Measurements from ENCODE around the gene AOAH. TPM values are rescaled to one million over a fixed set of nuclear protein-coding genes. Genes with fewer than 3 reads are reported as not detected.

AOAH gene
- total and polyA plus RNA-seq, 2 of the 4 experiments (the other 2 are of a cell fraction): not detected

DNA sequence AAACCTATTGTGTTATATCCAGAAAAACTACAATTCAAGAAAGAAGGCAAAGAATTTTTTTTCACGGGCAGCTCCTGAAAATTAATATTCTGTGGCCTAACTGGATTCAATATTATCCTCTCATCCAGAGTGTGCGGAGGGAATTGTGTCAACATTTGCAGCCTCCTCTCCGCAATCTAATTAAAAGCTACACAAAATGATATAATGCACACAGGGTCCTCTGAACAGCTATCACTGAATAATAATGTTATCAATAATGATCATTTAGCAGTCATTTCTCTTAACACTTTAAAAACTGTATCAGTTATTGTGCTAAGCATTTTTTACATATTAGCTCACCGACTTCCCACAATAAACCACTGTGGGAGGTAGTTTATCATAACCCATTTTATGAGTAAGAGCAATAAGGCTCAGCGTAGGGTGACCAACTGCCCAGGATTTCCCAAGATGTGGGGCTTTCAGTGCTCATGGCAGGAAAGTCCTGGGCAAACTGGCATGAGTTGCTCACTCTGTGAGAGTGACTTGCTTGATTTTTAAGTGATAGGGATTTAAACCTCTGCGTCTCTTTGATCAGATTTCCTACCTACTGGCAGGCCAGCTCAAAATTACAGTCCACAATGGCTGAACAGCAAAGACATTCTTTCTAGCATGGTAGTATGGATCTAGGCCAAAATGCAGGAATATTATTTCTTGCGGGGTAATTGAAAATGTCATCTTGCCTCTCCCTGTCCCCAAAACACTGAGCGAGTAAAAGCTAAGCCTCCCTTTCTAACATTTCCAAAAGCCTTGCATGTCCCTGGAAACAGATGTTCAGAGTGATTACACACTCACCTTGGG, 65.7 kb downstream of the AOAH start:
- H3K56ac ChIP-seq (ENCODE audit: extremely low read depth, insufficient read depth, low read length): 0 out of 2 replicates have a peak overlapping the region, but pooled peaks have one; percentile 33
- TF ChIP-seq FOS (IDR thresholded peaks at IDR 0.05; ENCODE audit: low read depth, low read length) (peak; percentile 71), RAD21 (IDR thresholded peaks at IDR 0.05; ENCODE audit: low read length) (no peak), MAZ (IDR thresholded peaks at IDR 0.05; ENCODE audit: borderline replicate concordance, low read depth, low read length) (peak; percentile 58), CEBPB (IDR thresholded peaks at IDR 0.05; ENCODE audit: low read depth, low read length) (peak; percentile 92), MXI1 (IDR thresholded peaks at IDR 0.05; ENCODE audit: borderline replicate concordance, low read depth, low read length) (0 out of 2 replicates have a peak, but pooled peaks have one; percentile 8), RCOR1 (IDR thresholded peaks at IDR 0.05; ENCODE audit: insufficient replicate concordance, low read length) (peak; percentile 91), BHLHE40 (IDR thresholded peaks at IDR 0.05; ENCODE audit: low read depth, low read length) (no peak), MAFK (IDR thresholded peaks at IDR 0.05; ENCODE audit: low read depth, low read length) (peak; percentile 20; the same call in 1 of the 2 replicates), NFE2L2 (IDR thresholded peaks at IDR 0.05; ENCODE audit: low read depth, low read length) (peak; percentile 56), RFX5 (IDR thresholded peaks at IDR 0.05; ENCODE audit: low read depth, low read length) (no peak)
- H3K79me1 ChIP-seq (ENCODE audit: low read depth in 1 of 2, low read length in 2 of 2): no peaks in the 10 kb centered on the region
- no peaks in the 10 kb centered on the region for H3K27me3 ChIP-seq (ENCODE audit: control insufficient read depth, insufficient read depth, low read length)
- peak overlapping the region; percentile 73 for H2BK20ac ChIP-seq (ENCODE audit: low read depth, low read length)
- WGBS, 2 experiments (ENCODE audit: extremely low coverage in 2 of 2, insufficient read length in 1 of 2): no CpG with 5 or more reads among the region's 8 CpGs
- no peak overlapping the region for H3K9ac ChIP-seq (ENCODE audit: low read depth, low read length)
- H3K4me1 ChIP-seq (ENCODE audit: control insufficient read depth, insufficient read depth, low read length): peaks cover 11% of the 10 kb centered on the region
- peak; percentile 94 for DNase-seq
- H4K91ac ChIP-seq (ENCODE audit: insufficient read depth, low read depth, low read length): peak overlapping the region; percentile 34; the same call in 1 of the 2 replicates
- no peak overlapping the region for H3K4me3 ChIP-seq (ENCODE audit: insufficient read depth, low read depth, low read length)
- H3K27ac ChIP-seq (ENCODE audit: insufficient read depth, low read length): no peak overlapping the region
- no peak overlapping the region for H2AK5ac ChIP-seq (ENCODE audit: low read depth, low read length)
- no peaks in the 10 kb centered on the region for H3K9me3 ChIP-seq (ENCODE audit: control insufficient read depth, insufficient read depth, low read length)
- peak overlapping the region in 1 of 2 experiments; percentile 77; a peak in 2 of 4 replicates for H4K8ac ChIP-seq (ENCODE audit: low read depth in 2 of 2, low read length in 2 of 2)
- intact Hi-C loops (cut with micrococcal nuclease) (loop anchor here (10.0 kb wide), 1 partner anchor 1516 kb away; the partner anchor contains the start of gene STARD3NL), dilution Hi-C loops (cut with HindIII; ENCODE audit: low sequenced_read_pairs, unreplicated experiment) (no loop called here), in situ Hi-C loops (cut with MboI; ENCODE audit: low sequenced_read_pairs) (no loop called here)
- peak overlapping the region; percentile 91 for H2BK5ac ChIP-seq (ENCODE audit: low read depth, low read length, poor library complexity, severe bottlenecking)
- no peak overlapping the region; the same call in 1 of the 2 replicates for H4K5ac ChIP-seq (ENCODE audit: low read depth, low read length)
- peak overlapping the region; percentile 28; the same call in 1 of the 2 replicates for H3K23ac ChIP-seq (ENCODE audit: low read depth, low read length)
- H2AK9ac ChIP-seq (replicated peaks; ENCODE audit: low read depth, low read length, poor library complexity): no peak overlapping the region
- no peak overlapping the region for H2BK15ac ChIP-seq (ENCODE audit: low read depth, low read length)
- no peaks in the 10 kb centered on the region for H3K36me3 ChIP-seq (ENCODE audit: control insufficient read depth, insufficient read depth, low read length)
- peak overlapping the region; percentile 25 for H3K4ac ChIP-seq (ENCODE audit: low read depth, low read length)
- H3K14ac ChIP-seq (replicated peaks; ENCODE audit: low read depth, low read length): 0 out of 2 replicates have a peak overlapping the region, but pooled peaks have one; percentile 12
- ATAC-seq (ENCODE audit: low read depth): peak; percentile 89
- no TSS peak for BruUV-seq (replicated peaks)
- peak overlapping the region; percentile 61; the same call in 1 of the 2 replicates for H3K18ac ChIP-seq (ENCODE audit: low read depth, low read length)
- H3K9me1 ChIP-seq (ENCODE audit: insufficient read depth, low read length): peaks cover 6% of the 10 kb centered on the region; the same call in 1 of the 2 replicates
- ChIA-PET POLR2A (ENCODE audit: unreplicated experiment) (no interaction called here), CTCF (interaction anchor here (0.7 to 3.0 kb wide), 4 partner anchors 7 to 218 kb away, joined by 3 to 17 read pairs (median 4); no protein-coding TSS in a partner anchor)
- no peaks in the 10 kb centered on the region for H4K20me1 ChIP-seq (ENCODE audit: insufficient read depth, low read length)
- H2BK120ac ChIP-seq (ENCODE audit: low read depth, low read length): peak overlapping the region; percentile 50
- no peak overlapping the region for H2AFZ ChIP-seq (replicated peaks; ENCODE audit: low read length, poor library complexity)
- peak overlapping the region; percentile 43; the same call in 1 of the 2 replicates for H3K4me2 ChIP-seq (ENCODE audit: low read depth, low read length)

Measured in IMR-90 (cell line).